ENCODE data around the gene PI16. TPM values are rescaled to one million over a fixed set of nuclear protein-coding genes. Genes with fewer than 3 reads are reported as not detected.
A peak's percentile ranks its signal among the peaks of the same experiment; 100 is the strongest.

The PI16 gene
- total and polyA plus RNA-seq, 2 experiments from 2014 or later = 0.50 TPM; not detected in 1

GRCh38 chr6:37005061-37005810 lies 50.7 kb downstream of the PI16 start, which contains the start of gene FGD2:
TSS of gene FGD2 (plus strand) at chr6:37005655. CDS start at chr6:37005818, 163 bp downstream.
- Histone ChIP-seq H3K4me1 (ENCODE audit: insufficient read depth) (no peaks in the 10 kb centered on the region), H3K27ac (ENCODE audit: low read depth) (no peak within 1 kb of the TSS), H3K9me2 (ENCODE audit: insufficient read depth) (no peaks in the 10 kb centered on the region), H3F3A (replicated peaks; ENCODE audit: low read depth) (no peaks in the 10 kb centered on the region), H2AFZ (0 out of 2 replicates have a peak within 1 kb of the TSS, but pooled peaks have one; percentile 56), H3K4me3 (no peak within 1 kb of the TSS), H3K27me3 (ENCODE audit: insufficient read depth) (no peaks in the 10 kb centered on the region), H3K36me3 (ENCODE audit: insufficient read depth) (no peaks in the 10 kb centered on the region), H3K79me2 (replicated peaks; ENCODE audit: insufficient read depth) (no peaks in the 10 kb centered on the region), H4K20me1 (replicated peaks; ENCODE audit: insufficient read depth) (no peaks in the 10 kb centered on the region), H3K4me2 (no peak within 1 kb of the TSS)
- DNase-seq (ENCODE audit: low spot score) (no peak), ATAC-seq (peak; percentile 21; the same call in 1 of the 3 replicates)
- Mint-ChIP-seq H3K36me3 (ENCODE audit: low read depth) (no peaks in the 10 kb centered on the region), H3K27ac (no peak within 1 kb of the TSS), H3K27me3 (ENCODE audit: insufficient read depth, low read depth, poor library complexity) (peaks cover 11% of the 10 kb centered on the region), H3K9me3 (no peaks in the 10 kb centered on the region), H3K4me3 (no peak within 1 kb of the TSS; the same call in 2 of the 3 replicates), H3K4me1 (no peaks in the 10 kb centered on the region)
- TF ChIP-seq EZH2phosphoT487 (IDR thresholded peaks at IDR 0.05; ENCODE audit: unreplicated experiment) (no peak), ZNF462 (CRISPR knock-in tag; IDR thresholded peaks at IDR 0.05) (no peak), NANOG (IDR thresholded peaks at IDR 0.05; ENCODE audit: borderline replicate concordance) (no peak)

All from GM23338 (cell line).